Activated naive CD4-positive, alpha-beta T cell treated with anti-CD3 and anti-CD28 coated beads, Interleukin-2, amount 50 U/mL, for 24 hours (primary cell): Measurements from ENCODE around the gene KRT31.
"Not testable (repeated sequence)": the region's sequence is repeated elsewhere in the genome, so short reads cannot be mapped to it uniquely, and the experiment has no call there.

Source experiments
- H3K27ac Mint-ChIP-seq: one replicate; pipeline ENCODE4 v1.8.0; 2021; ENCODE audit warnings: mild to moderate bottlenecking, mixed read lengths
- H3K27me3 Mint-ChIP-seq: one replicate; pipeline ENCODE4 v1.8.0; 2021; ENCODE audit warnings: mixed read lengths
- H3K36me3 Mint-ChIP-seq: one replicate; pipeline ENCODE4 v1.8.0; 2021; ENCODE audit warnings: mixed read lengths
- H3K4me1 Mint-ChIP-seq: one replicate; pipeline ENCODE4 v1.8.0; 2021; ENCODE audit warnings: mixed read lengths
- H3K4me3 Mint-ChIP-seq: one replicate; pipeline ENCODE4 v1.8.0; 2021; ENCODE audit warnings: mild to moderate bottlenecking, mixed read lengths
- H3K9me3 Mint-ChIP-seq: one replicate; pipeline ENCODE4 v1.8.0; 2021; ENCODE audit warnings: mixed read lengths

Gene KRT31

DNA sequence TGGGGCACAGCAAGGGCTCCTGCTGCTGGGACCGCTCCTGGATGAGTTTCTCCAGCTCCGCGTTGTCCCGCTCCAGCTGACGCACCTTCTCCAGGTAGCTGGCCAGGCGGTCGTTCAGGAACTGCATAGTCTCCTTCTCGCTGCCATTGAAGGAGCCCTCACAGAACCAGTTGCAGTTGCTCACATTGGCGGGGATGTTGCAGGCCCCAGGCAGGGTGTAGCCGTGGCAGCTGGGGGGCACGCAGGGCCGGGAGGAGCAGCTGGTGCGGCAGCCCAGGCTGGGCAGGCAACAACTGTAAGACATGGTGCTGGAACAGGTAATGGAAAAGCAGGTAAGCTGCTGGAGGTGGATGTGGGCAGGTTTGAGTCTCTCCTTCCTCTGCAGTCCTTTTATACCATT, 15.5 kb downstream of the KRT31 start, which contains the start of gene KRT34:
KRT34 (minus strand) TSS at position 364 of the 400 bp plus-strand sequence; CDS start at position 304, 60 bp downstream.
- not testable (repeated sequence) for H3K9me3 Mint-ChIP-seq, H3K36me3 Mint-ChIP-seq, H3K4me3 Mint-ChIP-seq, H3K27me3 Mint-ChIP-seq, H3K27ac Mint-ChIP-seq
- peaks cover 21% of the 10 kb centered on the region for H3K4me1 Mint-ChIP-seq

DNA sequence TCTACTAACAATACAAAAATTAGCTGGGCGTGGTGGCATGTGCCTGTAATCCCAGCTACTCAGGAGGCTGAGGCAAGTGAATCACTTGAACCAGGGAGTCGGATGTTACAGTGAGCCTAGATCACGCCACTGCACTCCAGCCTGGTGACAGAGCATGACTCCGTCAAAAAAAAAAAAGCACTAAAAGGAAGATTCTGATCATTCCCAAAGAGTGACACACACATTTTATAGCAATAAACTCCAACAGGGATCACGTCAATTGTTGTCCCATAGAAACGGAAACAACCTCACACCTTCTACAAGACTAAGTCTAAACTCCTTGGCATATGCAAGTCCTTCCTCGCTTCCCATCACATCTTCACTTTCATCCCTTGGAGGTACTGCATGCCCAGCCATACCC, 17.3 kb downstream of the KRT31 start:
- not testable (repeated sequence) for H3K4me3 Mint-ChIP-seq, H3K27ac Mint-ChIP-seq, H3K9me3 Mint-ChIP-seq, H3K27me3 Mint-ChIP-seq, H3K36me3 Mint-ChIP-seq
- peaks cover 23% of the 10 kb centered on the region for H3K4me1 Mint-ChIP-seq

DNA sequence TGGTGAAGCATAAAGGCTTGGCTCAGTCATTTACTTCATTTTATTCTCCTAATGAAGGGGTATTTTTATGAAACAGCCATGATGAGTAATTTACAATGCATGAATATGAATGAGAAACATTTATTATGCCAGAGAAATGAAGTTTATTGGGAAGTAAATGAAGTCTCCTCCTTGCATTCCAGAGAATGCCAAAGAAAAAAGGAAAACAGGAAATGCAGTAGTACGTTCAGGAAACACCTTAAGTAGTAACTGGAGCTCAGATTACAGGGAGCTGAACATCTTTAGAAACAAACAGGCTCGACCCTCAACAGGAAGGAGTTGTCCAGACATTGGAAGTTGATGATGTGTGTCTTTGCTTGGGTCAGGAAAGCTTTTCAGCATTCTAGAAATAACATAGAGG, 19.9 kb downstream of the KRT31 start:
- Mint-ChIP-seq H3K36me3 (peaks cover 2% of the 10 kb centered on the region), H3K27me3 (no peaks in the 10 kb centered on the region), H3K4me1 (peaks cover 23% of the 10 kb centered on the region), H3K27ac (no peak overlapping the region), H3K4me3 (no peak overlapping the region), H3K9me3 (peaks cover 6% of the 10 kb centered on the region)

- Mint-ChIP-seq H3K9me3 (peaks cover 6% of the 10 kb centered on the region), H3K4me3 (no peak within 1 kb of the TSS), H3K27ac (no peak within 1 kb of the TSS), H3K36me3 (no peaks in the 10 kb centered on the region), H3K4me1 (peaks cover 13% of the 10 kb centered on the region), H3K27me3 (no peaks in the 10 kb centered on the region)
Observed at GRCh38 chr17:41369713-41370112, 27.7 kb downstream of the KRT31 start, which contains the start of gene KRT33B. Gene KRT33B (minus strand): TSS chr17:41369813. CDS start chr17:41369750, 63 bp downstream.

GRCh38 chr17:41369023-41369422, 28.4 kb downstream of the KRT31 start:
- H3K27me3 Mint-ChIP-seq, result no peaks in the 10 kb centered on the region
- H3K9me3 Mint-ChIP-seq, result no peaks in the 10 kb centered on the region
- H3K4me1 Mint-ChIP-seq, result peaks cover 16% of the 10 kb centered on the region
- H3K36me3 Mint-ChIP-seq, result no peaks in the 10 kb centered on the region
- H3K4me3 Mint-ChIP-seq, result no peak overlapping the region
- no peak overlapping the region for H3K27ac Mint-ChIP-seq

DNA sequence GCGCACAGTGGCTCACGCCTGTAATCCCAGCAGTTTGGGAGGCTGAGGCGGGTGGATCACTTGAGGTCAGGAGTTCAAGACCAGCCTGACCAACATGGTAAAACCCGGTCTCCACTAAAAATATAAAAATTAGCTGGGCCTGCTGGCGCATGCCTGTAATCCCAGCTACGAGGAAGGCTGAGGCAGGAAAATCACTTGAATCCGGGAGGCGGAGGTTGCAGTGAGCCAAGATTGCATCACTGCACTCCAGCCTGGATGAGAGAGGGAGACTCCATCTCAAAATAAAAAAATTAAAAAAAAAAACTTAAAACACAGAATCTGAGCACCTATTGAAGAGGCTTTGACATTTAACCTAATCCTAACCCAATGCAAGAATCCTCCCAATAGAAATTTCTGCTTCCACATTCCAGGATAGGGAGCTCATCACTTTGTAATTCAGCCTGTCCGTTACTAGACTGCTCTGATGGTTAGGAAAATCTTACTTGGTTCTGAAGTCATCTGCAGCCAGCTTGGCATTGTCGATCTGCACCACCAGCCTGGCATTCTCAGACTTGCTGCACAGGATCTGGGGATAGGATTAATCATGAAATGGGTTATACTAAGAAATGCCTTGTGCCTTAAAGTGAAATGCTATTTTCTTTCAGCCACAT, 29.9 kb downstream of the KRT31 start:
- H3K9me3 Mint-ChIP-seq, result no peaks in the 10 kb centered on the region
- H3K4me1 Mint-ChIP-seq, result peaks cover 20% of the 10 kb centered on the region
- H3K27ac Mint-ChIP-seq, result no peak overlapping the region
- H3K4me3 Mint-ChIP-seq, result no peak overlapping the region
- no peaks in the 10 kb centered on the region for H3K27me3 Mint-ChIP-seq
- no peaks in the 10 kb centered on the region for H3K36me3 Mint-ChIP-seq

DNA sequence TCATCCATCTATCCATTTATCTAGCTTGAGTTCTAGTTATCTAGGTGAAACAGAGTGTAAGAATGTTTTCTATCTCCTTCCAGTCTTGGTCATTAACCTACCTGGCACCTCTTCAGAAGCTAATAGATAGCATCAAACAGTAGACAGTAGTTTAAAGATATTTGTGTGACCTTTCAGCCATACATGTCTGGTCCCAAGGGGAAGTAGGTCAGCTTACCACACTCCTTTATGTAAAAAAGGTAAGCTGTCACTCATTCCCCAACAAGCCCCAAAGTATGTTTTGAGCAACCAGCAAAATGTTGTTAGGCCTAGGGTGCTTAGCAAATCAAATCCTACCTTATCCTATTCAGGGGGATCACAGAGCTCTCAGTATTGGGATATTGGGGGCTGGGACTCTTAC, 31.3 kb downstream of the KRT31 start:
- H3K4me1 Mint-ChIP-seq, result peaks cover 18% of the 10 kb centered on the region
- H3K9me3 Mint-ChIP-seq, result no peaks in the 10 kb centered on the region
- no peak overlapping the region for H3K4me3 Mint-ChIP-seq
- no peaks in the 10 kb centered on the region for H3K27me3 Mint-ChIP-seq
- H3K27ac Mint-ChIP-seq, result no peak overlapping the region
- H3K36me3 Mint-ChIP-seq, result no peaks in the 10 kb centered on the region

GRCh38 chr17:41363881-41364280, 33.5 kb downstream of the KRT31 start:
- Mint-ChIP-seq H3K36me3 (no peaks in the 10 kb centered on the region), H3K27ac (no peak overlapping the region), H3K9me3 (no peaks in the 10 kb centered on the region), H3K4me3 (no peak overlapping the region), H3K27me3 (no peaks in the 10 kb centered on the region), H3K4me1 (peaks cover 11% of the 10 kb centered on the region)

DNA sequence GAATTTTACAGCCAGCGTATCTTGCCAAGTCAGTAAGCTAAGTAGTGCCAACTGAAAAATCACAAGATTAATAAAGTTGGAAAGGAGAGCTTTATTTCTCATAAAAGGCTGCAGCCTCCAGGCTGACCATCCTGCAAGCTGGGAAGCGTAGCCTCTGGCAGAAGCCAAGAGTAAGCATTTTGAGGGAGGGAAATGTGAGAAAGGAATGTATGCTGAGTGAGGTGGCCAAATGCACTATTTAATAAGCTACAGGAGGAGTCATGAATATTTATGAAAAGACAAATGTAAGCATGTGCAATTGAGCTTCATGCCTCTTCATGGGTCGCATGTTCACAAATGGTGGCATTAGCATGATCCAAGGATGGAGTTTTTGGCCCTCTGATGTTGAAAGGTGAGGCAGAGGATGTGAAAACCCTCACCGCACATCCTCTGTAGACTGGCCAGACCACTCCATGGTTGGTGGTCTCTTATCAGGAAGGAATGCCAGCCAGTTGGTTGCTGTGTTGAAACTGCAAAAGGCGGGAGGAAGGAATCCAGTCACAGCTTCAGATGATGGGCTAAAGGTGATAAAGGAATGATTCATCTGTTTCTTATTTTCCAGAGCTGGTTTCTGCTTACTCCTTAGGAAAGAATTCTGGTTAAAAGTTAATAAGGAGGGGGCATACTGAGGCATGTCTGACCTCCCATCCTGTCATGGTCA, 37.0 kb downstream of the KRT31 start:
- Mint-ChIP-seq H3K27ac (no peak overlapping the region), H3K36me3 (peaks cover 2% of the 10 kb centered on the region), H3K9me3 (peaks cover 4% of the 10 kb centered on the region), H3K27me3 (no peaks in the 10 kb centered on the region), H3K4me3 (no peak overlapping the region), H3K4me1 (peaks cover 7% of the 10 kb centered on the region)

DNA sequence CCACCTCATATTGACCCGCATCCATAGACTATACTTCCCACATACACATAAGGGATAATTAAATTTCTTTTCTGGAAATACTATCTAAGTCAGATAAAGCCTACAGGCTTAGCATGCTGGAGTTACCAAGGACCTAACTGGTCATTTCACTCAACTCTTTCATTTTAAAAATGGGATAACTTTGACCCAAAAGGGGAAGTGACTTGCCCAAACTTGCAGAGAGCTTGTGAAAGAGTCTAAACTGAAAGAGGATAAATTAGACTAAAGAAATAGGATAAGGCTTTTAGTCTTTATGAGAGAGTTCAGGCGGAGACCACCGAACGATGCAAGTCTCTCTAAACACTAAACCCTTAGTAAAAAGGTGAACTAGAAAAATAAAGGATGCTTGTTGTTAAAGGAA, 42.9 kb downstream of the KRT31 start:
- Mint-ChIP-seq H3K9me3 (peaks cover 4% of the 10 kb centered on the region), H3K36me3 (peaks cover 2% of the 10 kb centered on the region), H3K27ac (no peak overlapping the region), H3K27me3 (no peaks in the 10 kb centered on the region), H3K4me3 (no peak overlapping the region), H3K4me1 (peaks cover 12% of the 10 kb centered on the region)

GRCh38 chr17:41352597-41353366, 44.6 kb downstream of the KRT31 start:
- Mint-ChIP-seq H3K9me3 (peaks cover 4% of the 10 kb centered on the region), H3K36me3 (peaks cover 2% of the 10 kb centered on the region), H3K27ac (no peak overlapping the region), H3K27me3 (no peaks in the 10 kb centered on the region), H3K4me3 (no peak overlapping the region), H3K4me1 (peaks cover 12% of the 10 kb centered on the region)

DNA sequence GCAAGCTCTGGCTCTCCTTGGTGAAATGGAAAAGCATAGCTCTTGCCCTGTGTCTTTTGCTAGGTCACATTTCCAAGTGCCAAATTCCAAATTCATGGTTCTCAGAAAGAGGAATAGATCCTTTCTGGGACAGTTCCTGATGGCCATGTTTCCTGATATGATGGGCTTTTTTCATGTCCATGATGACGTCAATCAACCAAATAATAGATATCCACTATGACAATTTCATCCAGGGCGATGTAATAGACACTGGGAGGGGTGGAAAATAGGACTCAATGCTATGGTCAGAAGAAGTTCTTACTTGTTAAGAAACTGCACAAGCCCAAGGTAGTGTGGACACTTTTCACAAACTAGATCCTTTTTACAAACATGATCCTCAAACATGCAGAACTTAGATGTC, 46.2 kb downstream of the KRT31 start:
- H3K9me3 Mint-ChIP-seq, result no peaks in the 10 kb centered on the region
- H3K4me1 Mint-ChIP-seq, result peaks cover 12% of the 10 kb centered on the region
- no peak overlapping the region for H3K4me3 Mint-ChIP-seq
- no peak overlapping the region for H3K27ac Mint-ChIP-seq
- H3K27me3 Mint-ChIP-seq, result no peaks in the 10 kb centered on the region
- no peaks in the 10 kb centered on the region for H3K36me3 Mint-ChIP-seq

DNA sequence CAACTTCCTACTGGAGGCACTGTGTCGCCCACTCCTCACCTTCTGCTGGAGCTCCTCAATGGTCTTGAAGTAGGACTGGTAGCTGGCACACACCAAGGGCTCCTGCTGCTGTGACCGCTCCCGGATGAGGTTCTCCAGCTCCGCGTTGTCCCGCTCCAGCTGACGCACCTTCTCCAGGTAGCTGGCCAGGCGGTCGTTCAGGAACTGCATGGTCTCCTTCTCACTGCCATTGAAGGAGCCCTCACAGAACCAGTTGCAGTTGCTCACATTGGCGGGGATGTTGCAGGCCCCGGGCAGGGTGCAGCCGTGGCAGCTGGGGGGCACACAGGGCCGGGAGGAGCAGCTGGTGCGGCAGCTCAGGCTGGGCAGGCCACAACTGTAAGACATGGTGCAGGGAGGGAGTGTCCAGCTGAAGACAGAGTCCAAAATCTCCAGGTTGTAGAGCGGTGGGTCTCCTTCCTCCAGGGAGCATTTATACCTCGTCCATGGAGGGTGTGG, 47.0 kb downstream of the KRT31 start, which contains the start of gene KRT33A:
KRT33A (minus strand) TSS at position 448 of the 498 bp plus-strand sequence; CDS start at position 387, 61 bp downstream.
- H3K27me3 Mint-ChIP-seq, H3K36me3 Mint-ChIP-seq, H3K27ac Mint-ChIP-seq, H3K9me3 Mint-ChIP-seq, H3K4me3 Mint-ChIP-seq: not testable (repeated sequence)
- H3K4me1 Mint-ChIP-seq, result peaks cover 12% of the 10 kb centered on the region

- Mint-ChIP-seq H3K27ac (no peak overlapping the region), H3K36me3 (peaks cover 3% of the 10 kb centered on the region), H3K9me3 (peaks cover 4% of the 10 kb centered on the region)
Observed at GRCh38 chr17:41347869-41348760, 49.3 kb downstream of the KRT31 start.

DNA sequence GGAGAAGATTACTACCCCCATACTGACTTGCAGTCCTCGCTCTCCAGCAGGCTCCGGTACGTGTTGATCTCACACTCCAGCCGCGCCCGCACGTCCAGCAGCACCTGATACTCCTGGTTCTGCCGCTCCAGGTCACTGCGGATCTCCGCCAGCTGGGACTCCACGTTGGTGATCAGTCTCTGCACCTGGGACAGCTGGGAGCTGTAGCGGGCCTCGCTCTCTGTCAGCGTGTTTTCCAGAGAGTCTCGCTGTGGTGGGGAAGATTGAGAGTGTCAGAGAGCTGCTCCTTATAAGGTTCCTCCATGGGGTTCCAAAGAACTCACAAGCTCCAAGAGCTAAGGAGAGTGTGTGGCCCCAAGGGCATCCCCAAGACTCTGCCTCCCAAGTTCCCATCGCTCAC, 51.0 kb downstream of the KRT31 start:
- H3K4me3 Mint-ChIP-seq, H3K9me3 Mint-ChIP-seq, H3K27me3 Mint-ChIP-seq, H3K27ac Mint-ChIP-seq, H3K36me3 Mint-ChIP-seq: not testable (repeated sequence)
- peaks cover 24% of the 10 kb centered on the region for H3K4me1 Mint-ChIP-seq

More at GRCh38 chr17:41347869-41348760, 49.3 kb downstream of the KRT31 start:
- Mint-ChIP-seq H3K4me3 (no peak overlapping the region), H3K27me3 (no peaks in the 10 kb centered on the region), H3K4me1 (peaks cover 17% of the 10 kb centered on the region)
